Measurements from ENCODE around the gene CFAP299.

The CFAP299 gene

DNA sequence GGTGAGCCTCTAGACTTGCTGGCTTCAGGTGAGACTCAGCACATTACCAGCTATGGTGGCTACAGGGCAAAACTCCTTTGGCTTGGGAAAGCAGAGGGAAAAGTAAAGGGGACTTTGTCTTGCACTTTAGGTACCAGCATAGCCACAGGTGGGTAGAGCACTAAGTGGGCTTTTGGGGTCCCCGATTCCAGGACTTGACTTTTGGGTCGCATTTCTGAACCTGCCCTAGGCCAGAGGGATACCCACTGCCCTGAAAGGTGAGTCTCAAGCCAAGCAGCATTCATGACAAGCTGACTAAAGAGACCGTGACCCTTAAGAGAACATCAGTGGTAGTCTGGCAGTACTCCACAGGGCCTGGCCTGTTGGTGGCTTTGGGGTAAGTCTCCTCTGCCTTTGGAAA is 224.8 kb downstream of the CFAP299 start:
- no peak overlapping the region for H3K9ac ChIP-seq (ENCODE audit: low read depth, low read length, poor library complexity, severe bottlenecking)
- H3K4me1 ChIP-seq (ENCODE audit: insufficient read depth, low read length, poor library complexity, severe bottlenecking) = peaks cover 4% of the 10 kb centered on the region
- no peak overlapping the region for H3K4me2 ChIP-seq (ENCODE audit: low read depth, low read length, poor library complexity, severe bottlenecking)
- H2AFZ ChIP-seq (ENCODE audit: low read length) = no peak overlapping the region
- H3K27me3 ChIP-seq (ENCODE audit: insufficient read depth, low read length, poor library complexity, severe bottlenecking) = no peaks in the 10 kb centered on the region
- H3K9me3 ChIP-seq (ENCODE audit: insufficient read depth, low read depth, low read length) = no peaks in the 10 kb centered on the region
- H3K9me2 ChIP-seq (replicated peaks; ENCODE audit: low read depth, low read length) = no peaks in the 10 kb centered on the region
- H3K79me2 ChIP-seq (ENCODE audit: insufficient read depth, low read length) = no peaks in the 10 kb centered on the region
- H3K4me3 ChIP-seq (ENCODE audit: low read length, poor library complexity, severe bottlenecking) = no peak overlapping the region
- H3K36me3 ChIP-seq (ENCODE audit: insufficient read depth, low read length) = no peaks in the 10 kb centered on the region
- no peaks in the 10 kb centered on the region; the same call in 1 of the 2 replicates for H3F3A ChIP-seq (ENCODE audit: low read depth)
- no peaks in the 10 kb centered on the region for H4K20me1 ChIP-seq (ENCODE audit: insufficient read depth, low read length, poor library complexity, severe bottlenecking)
- TF ChIP-seq EZH2phosphoT487 (IDR thresholded peaks at IDR 0.05; ENCODE audit: borderline replicate concordance) = no peak
- TF ChIP-seq, protein P1, sequence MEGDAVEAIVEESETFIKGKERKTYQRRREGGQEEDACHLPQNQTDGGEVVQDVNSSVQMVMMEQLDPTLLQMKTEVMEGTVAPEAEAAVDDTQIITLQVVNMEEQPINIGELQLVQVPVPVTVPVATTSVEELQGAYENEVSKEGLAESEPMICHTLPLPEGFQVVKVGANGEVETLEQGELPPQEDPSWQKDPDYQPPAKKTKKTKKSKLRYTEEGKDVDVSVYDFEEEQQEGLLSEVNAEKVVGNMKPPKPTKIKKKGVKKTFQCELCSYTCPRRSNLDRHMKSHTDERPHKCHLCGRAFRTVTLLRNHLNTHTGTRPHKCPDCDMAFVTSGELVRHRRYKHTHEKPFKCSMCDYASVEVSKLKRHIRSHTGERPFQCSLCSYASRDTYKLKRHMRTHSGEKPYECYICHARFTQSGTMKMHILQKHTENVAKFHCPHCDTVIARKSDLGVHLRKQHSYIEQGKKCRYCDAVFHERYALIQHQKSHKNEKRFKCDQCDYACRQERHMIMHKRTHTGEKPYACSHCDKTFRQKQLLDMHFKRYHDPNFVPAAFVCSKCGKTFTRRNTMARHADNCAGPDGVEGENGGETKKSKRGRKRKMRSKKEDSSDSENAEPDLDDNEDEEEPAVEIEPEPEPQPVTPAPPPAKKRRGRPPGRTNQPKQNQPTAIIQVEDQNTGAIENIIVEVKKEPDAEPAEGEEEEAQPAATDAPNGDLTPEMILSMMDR (conservative IDR thresholded peaks at IDR 0.05; ENCODE audit: low read length) = no peak

DNA sequence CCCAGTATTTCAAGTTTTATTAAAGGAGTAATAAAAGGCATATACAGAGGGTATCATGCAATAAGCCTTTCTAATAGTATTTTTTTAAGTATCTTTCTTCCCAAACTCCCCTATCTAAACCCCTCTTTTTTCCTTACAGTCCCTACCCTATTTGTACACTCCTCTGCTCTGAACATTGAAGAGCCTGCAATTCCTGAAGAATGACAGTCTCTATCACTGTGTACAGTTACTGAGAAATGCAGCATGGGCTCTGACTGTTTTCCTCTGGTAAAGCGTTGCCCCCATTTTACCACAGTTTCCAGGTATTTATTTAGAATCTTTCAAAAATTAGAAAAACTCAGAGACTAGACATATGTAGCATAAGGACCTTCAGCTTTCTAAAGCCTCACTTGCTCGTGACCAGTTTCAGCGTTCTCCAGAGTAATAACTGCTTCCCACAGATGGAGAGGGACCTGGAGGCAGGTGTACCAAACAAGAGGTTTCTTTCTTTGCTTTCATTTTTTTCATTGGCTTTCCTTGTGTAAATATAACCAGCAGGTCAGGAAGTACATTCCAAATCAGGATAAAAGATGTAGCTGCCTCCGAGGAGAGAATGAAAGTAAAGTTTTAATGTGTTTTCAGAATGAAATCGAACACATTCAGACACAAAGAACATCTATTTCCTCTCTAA is 230.8 kb downstream of the CFAP299 start:
- TF ChIP-seq EZH2phosphoT487 (IDR thresholded peaks at IDR 0.05; ENCODE audit: borderline replicate concordance) = no peak
- TF ChIP-seq, protein P1 (conservative IDR thresholded peaks at IDR 0.05; ENCODE audit: low read length) = no peak
- Histone ChIP-seq H2AFZ (ENCODE audit: low read length) (peak overlapping the region; percentile 94), H3K36me3 (ENCODE audit: insufficient read depth, low read length) (no peaks in the 10 kb centered on the region), H3K4me2 (ENCODE audit: low read depth, low read length, poor library complexity, severe bottlenecking) (peak overlapping the region; percentile 72), H3F3A (ENCODE audit: low read depth) (no peaks in the 10 kb centered on the region; the same call in 1 of the 2 replicates), H3K9me2 (replicated peaks; ENCODE audit: low read depth, low read length) (no peaks in the 10 kb centered on the region), H3K79me2 (ENCODE audit: insufficient read depth, low read length) (no peaks in the 10 kb centered on the region), H3K4me1 (ENCODE audit: insufficient read depth, low read length, poor library complexity, severe bottlenecking) (peaks cover 15% of the 10 kb centered on the region), H3K9ac (ENCODE audit: low read depth, low read length, poor library complexity, severe bottlenecking) (peak overlapping the region; percentile 61), H3K27me3 (ENCODE audit: insufficient read depth, low read length, poor library complexity, severe bottlenecking) (no peaks in the 10 kb centered on the region), H4K20me1 (ENCODE audit: insufficient read depth, low read length, poor library complexity, severe bottlenecking) (no peaks in the 10 kb centered on the region), H3K9me3 (ENCODE audit: insufficient read depth, low read depth, low read length) (no peaks in the 10 kb centered on the region), H3K4me3 (ENCODE audit: low read length, poor library complexity, severe bottlenecking) (peak overlapping the region; percentile 70)

DNA sequence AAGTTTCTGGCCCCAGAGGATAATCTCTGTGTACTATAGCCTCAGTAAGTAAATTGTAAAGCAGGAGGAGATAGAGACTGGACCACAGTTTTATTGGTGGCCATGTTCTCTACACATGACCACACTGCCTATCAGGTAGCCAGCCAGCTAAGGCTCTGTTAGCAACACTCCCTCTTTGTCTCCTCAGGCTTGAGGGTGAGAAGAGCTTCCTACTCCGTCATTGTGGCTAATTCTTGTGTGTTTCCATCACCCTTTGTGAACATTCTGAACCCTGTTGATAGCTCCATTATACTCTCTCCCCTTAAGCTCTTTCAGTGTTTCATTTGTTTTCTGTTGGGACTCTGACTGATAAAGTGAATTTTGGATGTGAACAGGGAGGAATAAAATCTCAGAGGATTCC is 233.4 kb downstream of the CFAP299 start:
- peak overlapping the region; percentile 72 for H2AFZ ChIP-seq (ENCODE audit: low read length)
- no peaks in the 10 kb centered on the region for H4K20me1 ChIP-seq (ENCODE audit: insufficient read depth, low read length, poor library complexity, severe bottlenecking)

More for the DNA sequence above, 233.4 kb downstream of the CFAP299 start:
- peaks cover 15% of the 10 kb centered on the region for H3K4me1 ChIP-seq (ENCODE audit: insufficient read depth, low read length, poor library complexity, severe bottlenecking)
- no peaks in the 10 kb centered on the region; the same call in 1 of the 2 replicates for H3F3A ChIP-seq (ENCODE audit: low read depth)
- no peak overlapping the region for H3K9ac ChIP-seq (ENCODE audit: low read depth, low read length, poor library complexity, severe bottlenecking)
- no peak overlapping the region for H3K4me3 ChIP-seq (ENCODE audit: low read length, poor library complexity, severe bottlenecking)
- H3K4me2 ChIP-seq (ENCODE audit: low read depth, low read length, poor library complexity, severe bottlenecking) = no peak overlapping the region
- peaks cover 8% of the 10 kb centered on the region; the same call in 1 of the 2 replicates for H3K9me3 ChIP-seq (ENCODE audit: insufficient read depth, low read depth, low read length)
- H3K9me2 ChIP-seq (replicated peaks; ENCODE audit: low read depth, low read length) = no peaks in the 10 kb centered on the region
- H3K36me3 ChIP-seq (ENCODE audit: insufficient read depth, low read length) = no peaks in the 10 kb centered on the region
- no peaks in the 10 kb centered on the region for H3K79me2 ChIP-seq (ENCODE audit: insufficient read depth, low read length)
- H3K27me3 ChIP-seq (ENCODE audit: insufficient read depth, low read length, poor library complexity, severe bottlenecking) = no peaks in the 10 kb centered on the region
- TF ChIP-seq, protein P1 (conservative IDR thresholded peaks at IDR 0.05; ENCODE audit: low read length) = no peak
- no peak for TF ChIP-seq EZH2phosphoT487 (IDR thresholded peaks at IDR 0.05; ENCODE audit: borderline replicate concordance)

All from Loucy (cell line).